NCI-H524 (cell line): ENCODE data around the gene TBC1D2.

Source experiments
- DNase-seq, 2 experiments: peaks; one replicate each; lab custom pipeline; 2025; lab: John Stamatoyannopoulos, UW

The TBC1D2 gene

GRCh38 chr9:98164912-98165311, 90.5 kb downstream of the TBC1D2 start:
- DNase-seq = no peak

- DNase-seq = no peak
Measured at GRCh38 chr9:98162613-98163012, 92.8 kb downstream of the TBC1D2 start.

DNA sequence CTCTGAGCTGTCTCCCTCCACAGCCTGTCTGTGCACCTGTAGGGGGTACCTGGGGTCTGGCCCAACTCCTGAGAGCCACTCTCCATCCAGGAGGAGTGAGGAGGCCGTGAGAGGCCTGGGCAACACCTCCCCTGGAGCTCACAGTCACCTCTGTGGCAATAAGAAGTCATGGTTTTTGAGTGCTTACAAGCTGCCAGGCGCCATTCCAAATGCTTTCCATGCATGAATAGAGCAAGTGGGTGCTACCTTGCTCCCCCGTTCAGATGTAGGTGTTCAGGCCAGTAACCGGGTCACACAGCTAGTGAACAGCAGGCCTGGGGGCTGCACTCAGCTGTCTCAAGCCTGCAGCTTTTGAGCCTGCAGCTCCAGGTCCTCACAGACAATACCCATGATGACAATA, 93.6 kb downstream of the TBC1D2 start:
- DNase-seq = no peak

- DNase-seq = no peak
Measured at GRCh38 chr9:98159790-98160189, 95.7 kb downstream of the TBC1D2 start.

DNA sequence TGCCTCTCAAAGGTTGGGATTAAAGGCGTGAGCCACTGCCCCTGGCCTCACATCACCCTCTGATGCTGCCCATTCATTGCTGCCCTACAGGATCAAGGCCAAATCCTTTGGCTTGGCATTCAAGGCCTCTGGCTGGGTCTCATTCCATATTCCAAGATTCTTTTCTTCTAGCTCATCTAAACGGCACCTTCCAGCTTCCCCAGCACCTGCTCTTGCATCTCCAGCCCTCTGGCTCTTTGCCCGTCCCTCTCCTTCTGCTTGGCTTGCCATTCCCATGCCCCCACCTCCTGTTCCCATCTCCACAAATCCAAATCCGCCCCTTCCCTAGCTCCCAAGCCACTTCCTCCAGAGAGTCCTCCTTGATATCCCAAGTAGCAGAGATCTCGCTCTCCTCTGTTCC, 96.1 kb downstream of the TBC1D2 start:
- DNase-seq = no peak

DNA sequence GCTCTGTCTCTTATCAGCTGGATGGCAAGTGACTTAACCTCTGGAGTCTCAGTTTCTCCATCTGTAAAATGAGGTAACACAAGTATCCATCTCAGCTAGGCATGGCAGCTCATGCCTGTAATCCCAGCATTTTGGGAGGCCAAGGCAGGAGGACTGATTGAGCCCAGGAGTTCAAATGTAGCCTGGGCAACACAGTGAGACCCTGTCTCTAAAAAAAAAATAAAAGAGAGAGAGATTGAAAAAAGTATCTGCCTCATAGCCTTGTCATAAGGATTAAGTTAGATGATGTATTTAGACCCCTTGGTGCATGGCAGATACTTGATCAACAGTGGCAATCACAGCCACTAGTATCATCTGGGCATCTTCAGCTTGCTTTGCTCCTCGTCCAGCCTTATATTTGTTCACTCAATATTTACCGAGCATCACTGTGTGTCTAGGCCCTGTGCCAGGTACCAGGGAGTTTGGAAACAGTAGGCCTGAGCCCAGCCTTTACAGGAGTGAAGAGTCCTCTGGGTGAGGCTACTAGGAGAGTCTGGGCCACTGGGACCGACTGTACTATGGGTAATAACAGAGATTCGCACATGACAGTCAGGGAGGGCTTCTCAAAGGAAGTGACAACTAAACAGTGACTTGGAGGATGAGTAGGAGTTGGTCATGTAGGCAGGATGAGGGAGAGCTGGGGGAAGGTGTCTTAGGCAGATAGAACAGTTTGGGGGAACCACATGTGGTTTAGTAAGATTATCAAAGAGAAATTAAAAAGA, 97.2 kb downstream of the TBC1D2 start:
- no peak for DNase-seq

DNA sequence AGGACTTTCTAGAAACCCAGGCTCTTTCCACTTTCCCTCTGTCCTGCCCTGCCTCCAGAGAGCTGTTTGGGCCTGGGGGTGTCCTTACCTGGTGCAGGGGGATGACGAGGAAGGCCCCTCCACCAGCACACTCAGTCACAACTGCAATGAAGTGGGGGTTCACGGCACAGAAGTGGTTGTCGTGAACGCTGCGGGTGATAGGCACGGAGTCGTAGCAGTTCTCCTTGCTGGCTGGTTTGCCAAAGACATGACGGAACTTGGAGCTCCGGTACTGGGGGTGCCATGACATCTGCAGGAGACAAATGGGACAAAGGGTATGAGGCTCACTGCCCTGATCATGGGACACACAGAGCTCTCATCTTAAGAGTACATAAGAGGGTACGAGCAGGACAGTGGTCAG, 98.1 kb downstream of the TBC1D2 start:
- DNase-seq = no peak

DNA sequence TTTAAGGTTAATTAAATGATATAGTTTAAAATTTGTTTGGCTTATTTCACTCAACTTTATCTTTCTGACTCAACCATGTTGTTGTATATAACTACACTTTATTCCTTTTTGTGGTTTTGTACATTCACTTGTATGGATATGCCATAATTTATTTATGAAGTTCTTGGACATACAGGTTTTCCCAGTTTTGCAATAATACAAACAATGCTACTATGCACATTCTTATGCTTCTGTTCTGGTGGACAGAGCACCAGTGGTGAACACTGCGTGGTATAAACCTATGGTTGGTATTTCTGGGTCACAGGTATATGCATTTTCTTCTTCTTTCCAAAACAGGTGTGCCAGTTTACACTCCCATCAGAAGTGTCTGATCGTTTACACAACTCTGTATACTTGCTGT, 100.8 kb downstream of the TBC1D2 start:
- no peak for DNase-seq

DNA sequence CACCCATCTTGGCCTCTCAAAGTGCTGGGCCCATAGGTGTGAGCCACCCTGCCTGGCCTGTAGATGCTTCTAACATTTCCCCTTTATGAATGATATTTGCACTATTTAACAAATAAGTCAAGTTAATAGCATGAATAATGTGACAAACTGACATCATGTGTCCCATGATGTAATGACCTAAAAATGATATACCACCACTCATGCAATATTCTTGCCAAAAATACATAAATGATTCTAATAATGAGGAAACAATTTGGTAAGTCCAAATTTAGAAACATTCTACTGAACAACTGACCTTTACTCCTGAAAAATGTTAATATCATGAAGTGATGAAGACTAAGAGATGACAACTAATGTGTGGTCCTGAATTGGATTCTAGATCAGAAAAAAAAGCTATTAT, 102.9 kb downstream of the TBC1D2 start:
- DNase-seq = no peak

GRCh38 chr9:98150721-98151120, 104.7 kb downstream of the TBC1D2 start:
- DNase-seq = no peak

GRCh38 chr9:98150164-98150563, 105.3 kb downstream of the TBC1D2 start:
- no peak for DNase-seq

DNA sequence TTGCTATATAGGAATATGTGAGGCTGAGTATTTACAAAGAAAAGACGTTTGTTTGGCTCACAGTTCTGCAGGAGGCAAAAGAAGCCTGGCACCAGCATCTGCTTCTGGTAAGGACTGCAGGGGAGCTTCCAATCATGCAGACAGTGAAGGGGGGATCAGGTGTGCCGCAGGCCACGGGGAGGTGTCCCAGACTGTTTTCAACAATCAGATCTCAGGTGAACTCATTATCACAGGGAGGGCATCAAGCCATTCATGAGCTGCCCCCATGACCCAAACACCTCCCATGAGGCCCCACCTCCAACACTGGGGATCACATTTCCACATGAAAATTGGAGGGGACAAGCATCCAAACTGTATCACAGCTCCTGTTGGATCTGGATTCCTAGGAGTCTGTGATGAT, 106.0 kb downstream of the TBC1D2 start:
- DNase-seq = no peak
